ENCODE measurements around the gene PCDH9. TPM values are rescaled to one million over a fixed set of nuclear protein-coding genes. Genes with fewer than 3 reads are reported as not detected.

PCDH9 gene
- total RNA-seq, 1 experiment from 2014 or later = 5.6 TPM

- DNase-seq = no peak
- Histone ChIP-seq H3K27me3 (no peaks in the 10 kb centered on the region), H3K36me3 (no peaks in the 10 kb centered on the region), H3K4me1 (peaks cover 31% of the 10 kb centered on the region), H3K27ac (no peak overlapping the region), H3K9me3 (replicated peaks) (no peaks in the 10 kb centered on the region), H3K4me3 (no peak overlapping the region)
Measured at GRCh38 chr13:66837246-66837645, 392.9 kb downstream of the PCDH9 start.

GRCh38 chr13:66835040-66835628 lies 395.0 kb downstream of the PCDH9 start:
- Histone ChIP-seq H3K9me3 (replicated peaks) (no peaks in the 10 kb centered on the region), H3K36me3 (no peaks in the 10 kb centered on the region), H3K27me3 (no peaks in the 10 kb centered on the region), H3K27ac (peak overlapping the region; percentile 69), H3K4me3 (peak overlapping the region; percentile 41), H3K4me1 (peaks cover 25% of the 10 kb centered on the region)
- peak; percentile 91 to 92 for DNase-seq

GRCh38 chr13:66830940-66831716 lies 399.0 kb downstream of the PCDH9 start:
- Histone ChIP-seq H3K36me3 (no peaks in the 10 kb centered on the region), H3K27me3 (no peaks in the 10 kb centered on the region), H3K9me3 (replicated peaks) (no peaks in the 10 kb centered on the region), H3K4me3 (no peak overlapping the region), H3K4me1 (peaks cover 29% of the 10 kb centered on the region), H3K27ac (no peak overlapping the region)
- peak in 1 of 2 experiments; percentile 17 for DNase-seq

GRCh38 chr13:66829803-66830202 lies 400.3 kb downstream of the PCDH9 start:
- Histone ChIP-seq H3K27ac (no peak overlapping the region), H3K36me3 (no peaks in the 10 kb centered on the region), H3K4me1 (peaks cover 22% of the 10 kb centered on the region), H3K4me3 (no peak overlapping the region), H3K9me3 (replicated peaks) (no peaks in the 10 kb centered on the region), H3K27me3 (no peaks in the 10 kb centered on the region)
- no peak for DNase-seq

GRCh38 chr13:66826398-66826797 lies 403.7 kb downstream of the PCDH9 start:
- DNase-seq = no peak
- Histone ChIP-seq H3K27me3 (no peaks in the 10 kb centered on the region), H3K4me3 (no peak overlapping the region), H3K36me3 (no peaks in the 10 kb centered on the region), H3K27ac (no peak overlapping the region), H3K9me3 (replicated peaks) (no peaks in the 10 kb centered on the region), H3K4me1 (peaks cover 16% of the 10 kb centered on the region)

GRCh38 chr13:66821551-66821950 lies 408.6 kb downstream of the PCDH9 start:
- Histone ChIP-seq H3K27me3 (no peaks in the 10 kb centered on the region), H3K27ac (no peak overlapping the region), H3K4me3 (no peak overlapping the region), H3K9me3 (replicated peaks) (no peaks in the 10 kb centered on the region; the same call in 1 of the 2 replicates), H3K4me1 (0 out of 2 replicates have a peak, but pooled peaks cover 3% of the 10 kb centered on the region), H3K36me3 (no peaks in the 10 kb centered on the region)
- no peak for DNase-seq

GRCh38 chr13:66811455-66811854 lies 418.7 kb downstream of the PCDH9 start:
- H3K27me3 ChIP-seq = no peaks in the 10 kb centered on the region
- H3K9me3 ChIP-seq (replicated peaks) = no peaks in the 10 kb centered on the region; the same call in 1 of the 2 replicates
- H3K4me3 ChIP-seq = no peak overlapping the region
- no peak for DNase-seq
- no peaks in the 10 kb centered on the region for H3K36me3 ChIP-seq
- no peak overlapping the region for H3K27ac ChIP-seq
- H3K4me1 ChIP-seq = 0 out of 2 replicates have a peak, but pooled peaks cover 2% of the 10 kb centered on the region

- Histone ChIP-seq H3K4me1 (no peaks in the 10 kb centered on the region), H3K27ac (no peak overlapping the region), H3K4me3 (no peak overlapping the region), H3K36me3 (no peaks in the 10 kb centered on the region), H3K27me3 (no peaks in the 10 kb centered on the region), H3K9me3 (replicated peaks) (no peaks in the 10 kb centered on the region; the same call in 1 of the 2 replicates)
- no peak for DNase-seq
Measured at GRCh38 chr13:66809485-66809884, 420.7 kb downstream of the PCDH9 start.

GRCh38 chr13:66807251-66807650 lies 422.9 kb downstream of the PCDH9 start:
- DNase-seq = no peak
- Histone ChIP-seq H3K27ac (no peak overlapping the region), H3K4me3 (no peak overlapping the region)

GRCh38 chr13:66805657-66806056 lies 424.5 kb downstream of the PCDH9 start:
- Histone ChIP-seq H3K36me3 (no peaks in the 10 kb centered on the region), H3K4me3 (no peak overlapping the region), H3K27ac (no peak overlapping the region), H3K4me1 (no peaks in the 10 kb centered on the region), H3K9me3 (replicated peaks) (no peaks in the 10 kb centered on the region), H3K27me3 (no peaks in the 10 kb centered on the region)
- peak in 1 of 2 experiments; percentile 15 for DNase-seq

More at GRCh38 chr13:66807251-66807650, 422.9 kb downstream of the PCDH9 start:
- H3K9me3 ChIP-seq (replicated peaks) = no peaks in the 10 kb centered on the region; the same call in 1 of the 2 replicates
- no peaks in the 10 kb centered on the region for H3K4me1 ChIP-seq
- H3K36me3 ChIP-seq = no peaks in the 10 kb centered on the region
- no peaks in the 10 kb centered on the region for H3K27me3 ChIP-seq

- H3K27ac ChIP-seq = no peak overlapping the region
- H3K36me3 ChIP-seq = no peaks in the 10 kb centered on the region
Measured at GRCh38 chr13:66803808-66804456, 426.2 kb downstream of the PCDH9 start.

GRCh38 chr13:66803013-66803807 lies 426.9 kb downstream of the PCDH9 start:
- no peak for DNase-seq
- Histone ChIP-seq H3K4me3 (no peak overlapping the region), H3K27ac (no peak overlapping the region), H3K4me1 (no peaks in the 10 kb centered on the region), H3K9me3 (replicated peaks) (no peaks in the 10 kb centered on the region), H3K36me3 (no peaks in the 10 kb centered on the region), H3K27me3 (no peaks in the 10 kb centered on the region)

More at GRCh38 chr13:66803808-66804456, 426.2 kb downstream of the PCDH9 start:
- Histone ChIP-seq H3K9me3 (replicated peaks) (no peaks in the 10 kb centered on the region), H3K27me3 (no peaks in the 10 kb centered on the region), H3K4me1 (no peaks in the 10 kb centered on the region), H3K4me3 (no peak overlapping the region)
- DNase-seq = no peak

GRCh38 chr13:66795636-66796035 lies 434.5 kb downstream of the PCDH9 start:
- DNase-seq = no peak
- no peak overlapping the region for H3K4me3 ChIP-seq
- H3K27me3 ChIP-seq = no peaks in the 10 kb centered on the region
- peaks cover 10% of the 10 kb centered on the region for H3K4me1 ChIP-seq
- H3K27ac ChIP-seq = no peak overlapping the region
- H3K36me3 ChIP-seq = no peaks in the 10 kb centered on the region
- H3K9me3 ChIP-seq (replicated peaks) = no peaks in the 10 kb centered on the region

GRCh38 chr13:66794340-66795031 lies 435.6 kb downstream of the PCDH9 start:
- Histone ChIP-seq H3K4me1 (peaks cover 10% of the 10 kb centered on the region), H3K9me3 (replicated peaks) (no peaks in the 10 kb centered on the region), H3K27me3 (no peaks in the 10 kb centered on the region), H3K36me3 (no peaks in the 10 kb centered on the region), H3K4me3 (no peak overlapping the region), H3K27ac (peak overlapping the region; percentile 6; the same call in 1 of the 2 replicates)
- peak; percentile 28 to 76 for DNase-seq

Measured in SJCRH30 (cell line).